H1 (cell line): ENCODE measurements around the gene PIAS2. TPM values are rescaled to one million over a fixed set of nuclear protein-coding genes. Genes with fewer than 3 reads are reported as not detected.

Source experiments
- CTCF ChIA-PET: fragments of 300-600 bp; sonication (Branson Sonifier 250); formaldehyde crosslinking; loops from one replicate; lab custom pipeline; 2021; ENCODE audit not compliant: partially characterized antibody; lab: Charles Lee
- POLR2A ChIA-PET: fragments of 300-600 bp; sonication (Branson Sonifier 250); formaldehyde crosslinking; loops from one replicate; lab custom pipeline; 2021; ENCODE audit warnings: inconsistent platforms; ENCODE audit not compliant: partially characterized antibody; lab: Charles Lee
- DNase-seq, 2 experiments: peaks; one replicate each; pipeline versions ENCODE4 v3.0.0 to v3.0.0-alpha.2; 2010 to 2022; ENCODE audit warnings: low spot score in 2 of 2, low read depth in 1 of 2, mixed read lengths in 1 of 2
- FAIRE-seq: peaks from 2 replicates; lab custom pipeline; 2011; peaks lifted over from hg19 to GRCh38; lab: Jason Lieb, UNC
- H2AFZ ChIP-seq: 2 replicates; pipeline ENCODE4 v1.8.1; 2012; ENCODE audit warnings: low read length, inconsistent platforms
- H2AK5ac ChIP-seq: 2 replicates; pipeline ENCODE4 v1.6.1; 2013; ENCODE audit warnings: low read depth, low read length
- H2BK120ac ChIP-seq: replicated peaks from 2 replicates; pipeline ENCODE3; 2013; ENCODE audit warnings: low read depth, low read length, inconsistent platforms
- H2BK12ac ChIP-seq: 2 replicates; pipeline ENCODE4 v1.6.1; 2013; ENCODE audit warnings: low read depth, low read length
- H2BK15ac ChIP-seq: 2 replicates; pipeline ENCODE4 v1.6.1; 2013; ENCODE audit warnings: low read length
- H2BK20ac ChIP-seq: 2 replicates; pipeline ENCODE4 v1.6.1; 2013; ENCODE audit warnings: low read length
- H2BK5ac ChIP-seq: 2 replicates; pipeline ENCODE4 v1.6.1; 2013; ENCODE audit warnings: low read depth, low read length
- H3K14ac ChIP-seq: 2 replicates; pipeline ENCODE4 v1.6.1; 2013; ENCODE audit warnings: inconsistent platforms; ENCODE audit not compliant: insufficient read length
- H3K18ac ChIP-seq: 2 replicates; pipeline ENCODE4 v1.6.1; 2013; ENCODE audit warnings: low read length; ENCODE audit errors: extremely low read depth
- H3K23ac ChIP-seq: 2 replicates; pipeline ENCODE4 v1.6.1; 2013; ENCODE audit warnings: inconsistent platforms; ENCODE audit not compliant: insufficient read length
- H3K23me2 ChIP-seq: 2 replicates; pipeline ENCODE4 v1.6.1; 2013; ENCODE audit warnings: low read depth, low read length
- H3K27ac ChIP-seq: 2 replicates; pipeline ENCODE4 v1.6.1; 2011; ENCODE audit warnings: low read depth, low read length, inconsistent platforms
- H3K27me3 ChIP-seq, 4 experiments: replicated peaks in 1 of 4; 1 replicate in 1 of 4; 2 replicates in 3 of 4; pipeline versions ENCODE4 v1.6.1 to v1.8.1; 2011 to 2013; ENCODE audit warnings: low read length in 3 of 4, mild to moderate bottlenecking in 3 of 4, inconsistent platforms in 2 of 4, mixed read lengths in 2 of 4, moderate library complexity in 1 of 4; ENCODE audit not compliant: control insufficient read depth in 3 of 4, insufficient read depth in 3 of 4; ENCODE audit errors: extremely low read depth in 1 of 4
- H3K36me3 ChIP-seq, 4 experiments: 2 replicates each; pipeline versions ENCODE4 v1.6.1 to v1.8.1; 2011 to 2013; ENCODE audit warnings: mild to moderate bottlenecking in 4 of 4, low read length in 3 of 4, moderate library complexity in 2 of 4, control low read depth in 1 of 4, inconsistent platforms in 1 of 4; ENCODE audit not compliant: insufficient read depth in 4 of 4, control insufficient read depth in 2 of 4
- H3K4ac ChIP-seq: replicated peaks from 2 replicates; pipeline ENCODE3; 2013; ENCODE audit warnings: low read length, low read depth, mixed read lengths, inconsistent platforms; ENCODE audit not compliant: insufficient read length
- H3K4me1 ChIP-seq, 4 experiments: replicated peaks in 1 of 4; 1 replicate in 1 of 4; 2 replicates in 3 of 4; pipeline versions ENCODE4 v1.6.1 to v1.8.1; 2011 to 2013; ENCODE audit warnings: low read length in 3 of 4, inconsistent platforms in 2 of 4, mixed read lengths in 1 of 4; ENCODE audit not compliant: insufficient read depth in 4 of 4, control insufficient read depth in 3 of 4
- H3K4me2 ChIP-seq, 2 experiments: 2 replicates each; pipeline versions ENCODE4 v1.6.1 to v1.8.1; 2011 to 2013; ENCODE audit warnings: low read depth in 2 of 2, low read length in 2 of 2, control low read depth in 1 of 2, inconsistent platforms in 1 of 2, mild to moderate bottlenecking in 1 of 2; ENCODE audit not compliant: insufficient read depth in 1 of 2
- H3K4me3 ChIP-seq, 4 experiments: fragments of 200-600, 300-600 bp in 1 of 4; sonication (generic), shearing (Covaris generic), sonication (Bioruptor Twin) in 1 of 4; 2 replicates each; pipeline versions ENCODE4 v1.5.1 to v1.8.1; 2011 to 2016; ENCODE audit warnings: low read length in 4 of 4, low read depth in 3 of 4, control low read depth in 2 of 4, inconsistent platforms in 2 of 4, mild to moderate bottlenecking in 2 of 4, mixed read lengths in 1 of 4, moderate library complexity in 1 of 4; ENCODE audit not compliant: insufficient read depth in 2 of 4; ENCODE audit errors: extremely low read depth in 1 of 4
- H3K56ac ChIP-seq: replicated peaks from 2 replicates; pipeline ENCODE3; 2013; ENCODE audit warnings: low read depth, mild to moderate bottlenecking, mixed read lengths, low read length, inconsistent platforms; ENCODE audit not compliant: insufficient read length
- H3K79me1 ChIP-seq: 2 replicates; pipeline ENCODE4 v1.6.1; 2013; ENCODE audit warnings: low read depth, low read length, control low read depth
- H3K79me2 ChIP-seq, 2 experiments: 2 replicates each; pipeline versions ENCODE4 v1.6.1 to v1.8.1; 2012 to 2013; ENCODE audit warnings: low read length in 2 of 2, mild to moderate bottlenecking in 2 of 2, inconsistent platforms in 1 of 2; ENCODE audit not compliant: insufficient read depth in 2 of 2, control insufficient read depth in 1 of 2
- H3K9ac ChIP-seq, 4 experiments: replicated peaks in 1 of 4; 1 replicate in 1 of 4; 2 replicates in 3 of 4; pipeline versions ENCODE4 v1.6.1 to v1.8.1; 2011 to 2013; ENCODE audit warnings: low read depth in 3 of 4, low read length in 3 of 4, control low read depth in 2 of 4, mild to moderate bottlenecking in 2 of 4, moderate library complexity in 2 of 4, inconsistent platforms in 1 of 4; ENCODE audit errors: extremely low read depth in 1 of 4
- H3K9me3 ChIP-seq, 2 experiments: 2 replicates each; pipeline versions ENCODE4 v1.6.1 to v1.8.1; 2012 to 2013; ENCODE audit warnings: mild to moderate bottlenecking in 2 of 2, moderate library complexity in 2 of 2, control low read depth in 1 of 2, inconsistent platforms in 1 of 2, low read depth in 1 of 2, low read length in 1 of 2, mixed read lengths in 1 of 2; ENCODE audit not compliant: insufficient read depth in 2 of 2
- H4K20me1 ChIP-seq, 2 experiments: replicated peaks in 1 of 2; 2 replicates each; pipeline versions ENCODE3 to v1.8.1; 2011 to 2013; ENCODE audit warnings: inconsistent platforms in 2 of 2, low read length in 2 of 2, mild to moderate bottlenecking in 1 of 2; ENCODE audit not compliant: insufficient read depth in 2 of 2, control insufficient read depth in 1 of 2
- H4K5ac ChIP-seq: 2 replicates; pipeline ENCODE4 v1.6.1; 2013; ENCODE audit warnings: low read length, low read depth, mixed read lengths, inconsistent platforms; ENCODE audit not compliant: insufficient read length
- H4K8ac ChIP-seq: 2 replicates; pipeline ENCODE4 v1.8.0; 2013; ENCODE audit warnings: mild to moderate bottlenecking, moderate library complexity, low read length, inconsistent platforms; ENCODE audit not compliant: insufficient read depth; ENCODE audit errors: extremely low read depth
- H4K91ac ChIP-seq: replicated peaks from 2 replicates; pipeline ENCODE3; 2013; ENCODE audit warnings: low read length, mixed read lengths, inconsistent platforms; ENCODE audit not compliant: insufficient read length
- CBX5 ChIP-seq: fragments of 300-800, 300-1000 bp; sonication (generic); IDR thresholded peaks from 2 replicates; pipeline ENCODE4 v1.7.1; 2016; ENCODE audit warnings: antibody characterized with exemption, low read length, low read depth
- EZH2 ChIP-seq: fragments of 200-600 bp; sonication (generic); IDR thresholded peaks from 2 replicates; pipeline ENCODE4 v1.7.1; 2012; ENCODE audit warnings: low read depth, mild to moderate bottlenecking, moderate library complexity, low read length, inconsistent platforms; ENCODE audit not compliant: severe bottlenecking
- KDM1A ChIP-seq: fragments of 200-600, 300-600 bp; sonication (generic); IDR thresholded peaks from 2 replicates; pipeline ENCODE4 v1.7.1; 2016; ENCODE audit warnings: mild to moderate bottlenecking, low read length, borderline replicate concordance
- NANOG ChIP-seq: IDR thresholded peaks from 2 replicates; pipeline ENCODE4 v1.6.1; 2011; ENCODE audit warnings: low read length, low read depth, mild to moderate bottlenecking, inconsistent platforms; ENCODE audit not compliant: insufficient read depth, poor library complexity, severe bottlenecking
- SIN3A ChIP-seq, 2 experiments: IDR thresholded peaks in 1 of 2; conservative IDR thresholded peaks in 1 of 2; 2 replicates each; pipeline ENCODE4 v1.6.1; 2011 to 2012; ENCODE audit warnings: low read length in 2 of 2, improper control_type of control experiment in 1 of 2, low read depth in 1 of 2, mild to moderate bottlenecking in 1 of 2
- WGBS, 2 experiments: shearing (Covaris generic) in 1 of 2; methylation state at CpG; one replicate each; pipeline versions ENCODE4 v1.1.6 to v1.1.7; 2013 to 2015; ENCODE audit warnings: low lambda C conversion rate in 2 of 2, mixed read lengths in 2 of 2, inconsistent platforms in 1 of 2, low coverage in 1 of 2, missing lambda C conversion rate in 1 of 2; ENCODE audit not compliant: insufficient replicate concordance in 2 of 2, insufficient coverage in 1 of 2, insufficient read length in 1 of 2; ENCODE audit errors: extremely low coverage in 1 of 2, missing lambda C conversion rate in 1 of 2; 5-methylcytosine and 5-hydroxymethylcytosine counted together
- polyA plus RNA-seq, 7 experiments: library from polyadenylated mRNA; depleted of rRNA in 3 of 7; stranded (reverse) in 5 of 7; unstranded in 2 of 7; fragments of >200 nt in 5 of 7; fragments of 200-250 nt in 2 of 7; gene quantifications; 1 replicate in 5 of 7; 2 replicates in 1 of 7; 4 replicates in 1 of 7; pipeline versions ENCODE4 v1.2.1 to v1.2.3, GENCODE V29; 2011 to 2013; ENCODE audit warnings: missing spikeins in 2 of 7, mixed read lengths in 2 of 7
- total RNA-seq: library from RNA; stranded (reverse); fragmentation: NEBNext Ultra II Directional; extraction: Animal tissue kit (Norgen Biotek cat#: 25700); gene quantifications from 2 replicates; pipeline ENCODE4 v1.2.1, GENCODE V29; 2021

PIAS2 gene
- total and polyA plus RNA-seq, 2 of the 8 experiments (the other 6 are each of a cell fraction or from before 2014, with no cell fraction given), result 20.1 to 53.9 TPM

DNA sequence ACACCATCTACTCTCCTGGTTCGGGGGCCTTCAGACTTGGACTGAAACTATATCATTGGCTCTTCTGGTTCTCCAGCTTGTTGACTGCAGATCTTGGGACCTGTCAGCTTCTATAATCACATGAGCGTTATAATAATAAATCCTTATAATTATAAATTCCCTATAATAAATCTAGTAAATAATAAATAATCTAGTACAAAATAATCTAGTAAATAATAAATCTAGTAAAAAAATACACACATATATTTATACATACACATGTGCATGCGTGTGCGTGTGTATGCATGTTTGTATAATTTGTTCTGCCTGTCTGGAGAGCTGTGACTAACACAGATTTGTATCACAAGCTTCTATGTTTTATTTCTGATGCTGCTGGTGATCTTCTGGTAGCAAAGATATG lies 40.9 kb upstream of the PIAS2 start:
- Histone ChIP-seq H3K23me2 (no peaks in the 10 kb centered on the region), H3K23ac (no peak overlapping the region), H3K4me3 (no peak overlapping the region)
- CTCF ChIA-PET, result interaction anchor here (1.2 kb wide), 1 partner anchor 8 kb away, joined by 4 read pairs; no protein-coding TSS in a partner anchor
- TF ChIP-seq NANOG, result no peak
- no peak for TF ChIP-seq SIN3A (conservative IDR thresholded peaks at IDR 0.05 in 1 of 2, IDR thresholded peaks at IDR 0.05 in 1 of 2; ENCODE audit: low read depth in 1 of 2, low read length in 2 of 2)
- no peak for TF ChIP-seq EZH2
- TF ChIP-seq KDM1A, result no peak
- no peak for TF ChIP-seq CBX5
- TF ChIP-seq, all 59 proteins: peak for 0
- Histone ChIP-seq H2BK120ac (no peak overlapping the region), H2BK12ac (no peak overlapping the region), H4K91ac (no peak overlapping the region), H3K79me1 (no peaks in the 10 kb centered on the region), H3K14ac (no peak overlapping the region), H3K4me2 (no peak overlapping the region), H3K9ac (no peak overlapping the region), H4K5ac (no peak overlapping the region), H3K27ac (no peak overlapping the region), H2BK20ac (no peak overlapping the region), H4K20me1 (no peaks in the 10 kb centered on the region), H2AK5ac (no peak overlapping the region), H2AFZ (no peak overlapping the region), H2BK15ac (no peak overlapping the region), H3K9me3 (no peaks in the 10 kb centered on the region), H2BK5ac (no peak overlapping the region), H3K79me2 (no peaks in the 10 kb centered on the region), H3K4ac (no peak overlapping the region), H3K4me1 (no peaks in the 10 kb centered on the region), H3K27me3 (no peaks in the 10 kb centered on the region), H4K8ac (no peak overlapping the region), H3K36me3 (no peaks in the 10 kb centered on the region), H3K56ac (no peak overlapping the region), H3K18ac (no peak overlapping the region)
- POLR2A ChIA-PET, result no interaction called here
- FAIRE-seq (no peak), DNase-seq (no peak)
- WGBS, 2 experiments, result 81% methylated on average over 4 of the region's 4 CpGs; no CpG with 5 or more reads in 1 of the 2 experiments
